Peyer's patch (tissue), 4 donors: ENCODE measurements around the gene MIB1.

ENCODE experiments used
- CTCF ChIP-seq, 6 experiments: fragments of 450-650 bp in 4 of 6; fragments of 200-600 bp in 2 of 6; sonication (generic) in 1 of 6; IDR thresholded peaks; one replicate each; pipeline ENCODE4 v1.5.1; 2017 to 2019; ENCODE audit warnings: antibody characterized with exemption in 6 of 6, mild to moderate bottlenecking in 3 of 6, moderate library complexity in 1 of 6
- POLR2A ChIP-seq, 2 donors: fragments of 450-650 bp; IDR thresholded peaks; one replicate each; pipeline ENCODE4 v1.5.1; 2017; ENCODE audit warnings: antibody characterized with exemption in 2 of 2, mild to moderate bottlenecking in 2 of 2, moderate library complexity in 2 of 2

DNA sequence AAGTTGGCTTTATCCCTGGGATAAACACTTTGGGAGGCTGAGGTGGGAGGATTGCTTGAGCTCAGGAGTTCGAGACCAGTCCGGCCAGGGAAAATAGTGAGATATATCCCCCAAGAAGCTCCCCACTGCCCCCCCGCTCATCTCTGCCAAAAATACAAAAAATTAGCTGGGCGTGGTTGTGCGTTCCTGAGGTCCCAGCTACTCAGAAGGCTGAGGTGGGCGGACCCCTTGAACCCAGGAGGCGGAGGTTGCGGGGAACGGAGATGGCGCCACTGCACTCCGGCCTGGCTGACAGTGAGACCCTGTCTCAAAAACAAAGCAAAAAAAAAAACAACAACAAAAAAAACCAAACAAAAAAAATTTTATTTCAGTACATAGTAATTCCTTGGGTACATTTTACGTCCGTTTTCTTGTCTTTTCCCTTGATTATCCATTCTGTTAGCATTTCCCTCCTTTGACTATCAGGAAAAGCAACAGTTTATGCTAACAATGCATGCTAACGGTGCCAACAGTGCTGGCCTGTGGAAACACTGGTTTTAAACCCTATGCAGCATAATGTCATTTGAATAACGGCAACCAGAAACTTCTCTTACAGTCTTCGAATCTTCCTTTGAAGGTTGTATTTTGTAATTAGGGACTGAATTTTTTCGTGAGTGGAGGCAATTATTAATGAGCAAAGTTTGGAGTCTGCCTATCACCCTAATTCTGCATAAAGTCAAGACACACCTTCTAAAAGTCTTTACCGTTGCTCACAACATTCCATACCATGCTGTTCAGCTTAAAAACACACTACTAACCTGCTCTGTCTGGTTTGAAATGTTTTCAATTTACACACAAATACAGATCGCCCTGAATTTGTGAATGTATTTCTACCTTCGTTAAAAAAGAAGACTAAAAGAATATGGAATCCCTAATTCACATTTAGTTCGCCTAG is 721 bp upstream of the MIB1 start:
- TF ChIP-seq CTCF (IDR thresholded peaks at IDR 0.05) (peak in 1 of 6 experiments; percentile 1), POLR2A (IDR thresholded peaks at IDR 0.05) (no peak)
